ENCODE data around the gene COPS3. TPM values are rescaled to one million over a fixed set of nuclear protein-coding genes. Genes with fewer than 3 reads are reported as not detected.

The COPS3 gene
- total and polyA plus RNA-seq, 2 experiments from 2014 or later = 108 to 121 TPM

GRCh38 chr17:17217995-17218394 lies 63.1 kb downstream of the COPS3 start (continued):
- no peak for TF ChIP-seq ZNF462 (CRISPR knock-in tag; IDR thresholded peaks at IDR 0.05)

GRCh38 chr17:17216776-17217175 lies 64.3 kb downstream of the COPS3 start:
- peaks cover 12% of the 10 kb centered on the region for H3K27me3 Mint-ChIP-seq (ENCODE audit: insufficient read depth, low read depth, poor library complexity)
- no peak overlapping the region for H3K4me3 ChIP-seq
- no peaks in the 10 kb centered on the region for H3F3A ChIP-seq (replicated peaks; ENCODE audit: low read depth)
- H3K27me3 ChIP-seq (ENCODE audit: insufficient read depth) = no peaks in the 10 kb centered on the region
- H3K36me3 Mint-ChIP-seq (ENCODE audit: low read depth) = peaks cover 62% of the 10 kb centered on the region
- H3K27ac ChIP-seq (ENCODE audit: low read depth) = no peak overlapping the region
- H4K20me1 ChIP-seq (replicated peaks; ENCODE audit: insufficient read depth) = peaks cover 6% of the 10 kb centered on the region; the same call in 1 of the 2 replicates
- no peaks in the 10 kb centered on the region for H3K9me3 Mint-ChIP-seq
- TF ChIP-seq ETS1 (IDR thresholded peaks at IDR 0.05) = no peak
- peak; percentile 33 to 39; a peak in 3 of 4 replicates for TF ChIP-seq CTCF (conservative IDR thresholded peaks at IDR 0.05; ENCODE audit: low read depth in 2 of 2)
- no peaks in the 10 kb centered on the region; the same call in 1 of the 3 replicates for H3K4me1 Mint-ChIP-seq
- DNase-seq (ENCODE audit: low spot score) (no peak), ATAC-seq (peak; percentile 48; the same call in 2 of the 3 replicates)
- no peak overlapping the region for H3K4me2 ChIP-seq
- H3K79me2 ChIP-seq (replicated peaks; ENCODE audit: insufficient read depth) = no peaks in the 10 kb centered on the region
- no peak overlapping the region for H3K4me3 Mint-ChIP-seq
- no peak overlapping the region for H3K27ac Mint-ChIP-seq
- H3K9me2 ChIP-seq (ENCODE audit: insufficient read depth) = no peaks in the 10 kb centered on the region
- H2AFZ ChIP-seq = no peak overlapping the region
- peaks cover 11% of the 10 kb centered on the region; the same call in 1 of the 2 replicates for H3K36me3 ChIP-seq (ENCODE audit: insufficient read depth)
- no peaks in the 10 kb centered on the region for H3K4me1 ChIP-seq (ENCODE audit: insufficient read depth)
